ENCODE data around the gene NHERF2. TPM values are rescaled to one million over a fixed set of nuclear protein-coding genes. Genes with fewer than 3 reads are reported as not detected.

The NHERF2 gene
- total and polyA plus RNA-seq, 9 of the 15 experiments (the other 6 are each of a cell fraction or from before 2014, with no cell fraction given): 0.15 to 42.0 (median 12.5) TPM

DNA sequence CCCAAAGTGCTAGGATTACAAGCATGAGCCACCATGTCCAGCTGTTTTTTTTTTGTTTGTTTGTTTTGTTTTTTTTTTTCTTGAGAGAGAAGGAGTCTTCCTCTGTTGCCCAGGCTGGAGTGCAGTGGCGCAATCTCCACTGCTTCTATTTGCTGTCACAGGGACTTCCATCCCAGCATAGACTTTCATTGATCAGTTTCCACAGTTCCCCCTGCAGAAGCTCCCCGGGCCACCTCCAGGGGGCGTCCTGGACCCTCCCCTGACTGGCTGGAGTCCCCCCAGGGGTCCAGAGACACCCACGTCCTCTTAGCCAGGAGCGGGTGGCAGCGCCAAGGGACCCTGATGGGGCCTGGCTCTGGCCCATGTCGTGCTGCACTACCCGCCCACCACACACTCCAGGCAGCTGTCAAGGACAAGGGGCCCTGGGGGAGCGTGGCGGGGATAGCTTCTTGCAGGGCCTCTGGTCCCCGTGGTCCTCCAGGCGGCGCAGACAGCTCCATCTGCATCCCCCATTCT lies 10.2 kb upstream of the NHERF2 start (continued):
- TF ChIP-seq, protein P1, sequence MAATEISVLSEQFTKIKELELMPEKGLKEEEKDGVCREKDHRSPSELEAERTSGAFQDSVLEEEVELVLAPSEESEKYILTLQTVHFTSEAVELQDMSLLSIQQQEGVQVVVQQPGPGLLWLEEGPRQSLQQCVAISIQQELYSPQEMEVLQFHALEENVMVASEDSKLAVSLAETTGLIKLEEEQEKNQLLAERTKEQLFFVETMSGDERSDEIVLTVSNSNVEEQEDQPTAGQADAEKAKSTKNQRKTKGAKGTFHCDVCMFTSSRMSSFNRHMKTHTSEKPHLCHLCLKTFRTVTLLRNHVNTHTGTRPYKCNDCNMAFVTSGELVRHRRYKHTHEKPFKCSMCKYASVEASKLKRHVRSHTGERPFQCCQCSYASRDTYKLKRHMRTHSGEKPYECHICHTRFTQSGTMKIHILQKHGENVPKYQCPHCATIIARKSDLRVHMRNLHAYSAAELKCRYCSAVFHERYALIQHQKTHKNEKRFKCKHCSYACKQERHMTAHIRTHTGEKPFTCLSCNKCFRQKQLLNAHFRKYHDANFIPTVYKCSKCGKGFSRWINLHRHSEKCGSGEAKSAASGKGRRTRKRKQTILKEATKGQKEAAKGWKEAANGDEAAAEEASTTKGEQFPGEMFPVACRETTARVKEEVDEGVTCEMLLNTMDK (IDR thresholded peaks at IDR 0.05; ENCODE audit: borderline replicate concordance, insufficient read depth, low read depth, low read length, poor library complexity, severe bottlenecking): peak; percentile 88
- TF ChIP-seq, protein P2, sequence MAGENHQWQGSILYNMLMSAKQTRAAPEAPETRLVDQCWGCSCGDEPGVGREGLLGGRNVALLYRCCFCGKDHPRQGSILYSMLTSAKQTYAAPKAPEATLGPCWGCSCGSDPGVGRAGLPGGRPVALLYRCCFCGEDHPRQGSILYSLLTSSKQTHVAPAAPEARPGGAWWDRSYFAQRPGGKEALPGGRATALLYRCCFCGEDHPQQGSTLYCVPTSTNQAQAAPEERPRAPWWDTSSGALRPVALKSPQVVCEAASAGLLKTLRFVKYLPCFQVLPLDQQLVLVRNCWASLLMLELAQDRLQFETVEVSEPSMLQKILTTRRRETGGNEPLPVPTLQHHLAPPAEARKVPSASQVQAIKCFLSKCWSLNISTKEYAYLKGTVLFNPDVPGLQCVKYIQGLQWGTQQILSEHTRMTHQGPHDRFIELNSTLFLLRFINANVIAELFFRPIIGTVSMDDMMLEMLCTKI (IDR thresholded peaks at IDR 0.05; ENCODE audit: partially characterized antibody): no peak
- TF ChIP-seq, protein P3, sequence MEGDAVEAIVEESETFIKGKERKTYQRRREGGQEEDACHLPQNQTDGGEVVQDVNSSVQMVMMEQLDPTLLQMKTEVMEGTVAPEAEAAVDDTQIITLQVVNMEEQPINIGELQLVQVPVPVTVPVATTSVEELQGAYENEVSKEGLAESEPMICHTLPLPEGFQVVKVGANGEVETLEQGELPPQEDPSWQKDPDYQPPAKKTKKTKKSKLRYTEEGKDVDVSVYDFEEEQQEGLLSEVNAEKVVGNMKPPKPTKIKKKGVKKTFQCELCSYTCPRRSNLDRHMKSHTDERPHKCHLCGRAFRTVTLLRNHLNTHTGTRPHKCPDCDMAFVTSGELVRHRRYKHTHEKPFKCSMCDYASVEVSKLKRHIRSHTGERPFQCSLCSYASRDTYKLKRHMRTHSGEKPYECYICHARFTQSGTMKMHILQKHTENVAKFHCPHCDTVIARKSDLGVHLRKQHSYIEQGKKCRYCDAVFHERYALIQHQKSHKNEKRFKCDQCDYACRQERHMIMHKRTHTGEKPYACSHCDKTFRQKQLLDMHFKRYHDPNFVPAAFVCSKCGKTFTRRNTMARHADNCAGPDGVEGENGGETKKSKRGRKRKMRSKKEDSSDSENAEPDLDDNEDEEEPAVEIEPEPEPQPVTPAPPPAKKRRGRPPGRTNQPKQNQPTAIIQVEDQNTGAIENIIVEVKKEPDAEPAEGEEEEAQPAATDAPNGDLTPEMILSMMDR (IDR thresholded peaks at IDR 0.05 in 2 of 3, conservative IDR thresholded peaks at IDR 0.05 in 1 of 3; ENCODE audit: insufficient read depth in 2 of 3, low read depth in 1 of 3, low read length in 3 of 3): peak; percentile 48 to 73 (median 63)
- TF ChIP-seq EGR1 (conservative IDR thresholded peaks at IDR 0.05) (peak; percentile 37; the same call in 1 of the 2 replicates), RAD51 (IDR thresholded peaks at IDR 0.05; ENCODE audit: borderline replicate concordance, low read depth) (no peak), FOXJ2 (tag; IDR thresholded peaks at IDR 0.05) (no peak), ZBTB7A (IDR thresholded peaks at IDR 0.05; ENCODE audit: borderline replicate concordance, control insufficient read depth, low read depth, low read length) (peak; percentile 88; the same call in 1 of the 2 replicates), PHB (CRISPR knock-in tag; IDR thresholded peaks at IDR 0.05) (no peak), ADNP (tag; IDR thresholded peaks at IDR 0.05) (no peak), PTTG1 (tag; IDR thresholded peaks at IDR 0.05; ENCODE audit: low read depth) (no peak), FOXK1 (CRISPR knock-in tag; IDR thresholded peaks at IDR 0.05; ENCODE audit: borderline replicate concordance) (no peak), TEAD2 (tag; IDR thresholded peaks at IDR 0.05) (no peak), NCOA2 (IDR thresholded peaks at IDR 0.05; ENCODE audit: partially characterized antibody in 2 of 2) (no peak)
- TF ChIP-seq, protein P4, sequence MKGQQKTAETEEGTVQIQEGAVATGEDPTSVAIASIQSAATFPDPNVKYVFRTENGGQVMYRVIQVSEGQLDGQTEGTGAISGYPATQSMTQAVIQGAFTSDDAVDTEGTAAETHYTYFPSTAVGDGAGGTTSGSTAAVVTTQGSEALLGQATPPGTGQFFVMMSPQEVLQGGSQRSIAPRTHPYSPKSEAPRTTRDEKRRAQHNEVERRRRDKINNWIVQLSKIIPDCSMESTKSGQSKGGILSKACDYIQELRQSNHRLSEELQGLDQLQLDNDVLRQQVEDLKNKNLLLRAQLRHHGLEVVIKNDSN (CRISPR knock-in tag; IDR thresholded peaks at IDR 0.05): no peak
- TF ChIP-seq, protein P5, sequence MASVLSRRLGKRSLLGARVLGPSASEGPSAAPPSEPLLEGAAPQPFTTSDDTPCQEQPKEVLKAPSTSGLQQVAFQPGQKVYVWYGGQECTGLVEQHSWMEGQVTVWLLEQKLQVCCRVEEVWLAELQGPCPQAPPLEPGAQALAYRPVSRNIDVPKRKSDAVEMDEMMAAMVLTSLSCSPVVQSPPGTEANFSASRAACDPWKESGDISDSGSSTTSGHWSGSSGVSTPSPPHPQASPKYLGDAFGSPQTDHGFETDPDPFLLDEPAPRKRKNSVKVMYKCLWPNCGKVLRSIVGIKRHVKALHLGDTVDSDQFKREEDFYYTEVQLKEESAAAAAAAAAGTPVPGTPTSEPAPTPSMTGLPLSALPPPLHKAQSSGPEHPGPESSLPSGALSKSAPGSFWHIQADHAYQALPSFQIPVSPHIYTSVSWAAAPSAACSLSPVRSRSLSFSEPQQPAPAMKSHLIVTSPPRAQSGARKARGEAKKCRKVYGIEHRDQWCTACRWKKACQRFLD (CRISPR knock-in tag; IDR thresholded peaks at IDR 0.05): no peak

Measured in K562 (cell line).